ENCODE data around the gene NGEF. TPM values are rescaled to one million over a fixed set of nuclear protein-coding genes. Genes with fewer than 3 reads are reported as not detected.
A peak's percentile ranks its signal among the peaks of the same experiment; 100 is the strongest.

Gene NGEF
- total RNA-seq, 1 donor from 2014 or later, result 4.3 TPM

GRCh38 chr2:233000886-233001750 lies 11.9 kb downstream of the NGEF start:
- no peak overlapping the region for H3K4me2 ChIP-seq
- no peak overlapping the region for H3K4me3 ChIP-seq
- TF ChIP-seq EZH2phosphoT487 (IDR thresholded peaks at IDR 0.05) (no peak), EZH2 (IDR thresholded peaks at IDR 0.05) (no peak), CTCF (IDR thresholded peaks at IDR 0.05) (no peak)
- no peak overlapping the region for H3K27ac ChIP-seq
- peaks cover 12% of the 10 kb centered on the region for H3K27me3 Mint-ChIP-seq (ENCODE audit: insufficient read depth, low read depth)
- no peaks in the 10 kb centered on the region for H3F3A ChIP-seq (ENCODE audit: low read depth)
- no peak overlapping the region for H2AFZ ChIP-seq (replicated peaks)
- no peaks in the 10 kb centered on the region for H3K36me3 Mint-ChIP-seq
- DNase-seq (ENCODE audit: low spot score), result no peak
- H3K27me3 ChIP-seq, result no peaks in the 10 kb centered on the region
- no peaks in the 10 kb centered on the region for H3K9me3 ChIP-seq (ENCODE audit: low read depth)
- no peaks in the 10 kb centered on the region for H4K20me1 ChIP-seq (ENCODE audit: low read depth)
- H3K36me3 ChIP-seq, result no peaks in the 10 kb centered on the region
- H3K4me1 ChIP-seq, result no peaks in the 10 kb centered on the region
- H3K4me3 Mint-ChIP-seq, result no peak overlapping the region
- H3K9ac ChIP-seq, result no peak overlapping the region
- no peaks in the 10 kb centered on the region for H3K9me3 Mint-ChIP-seq
- no peak overlapping the region for H3K27ac Mint-ChIP-seq
- no peaks in the 10 kb centered on the region for H3K79me2 ChIP-seq (ENCODE audit: low read depth)
- peaks cover 10% of the 10 kb centered on the region for H3K4me1 Mint-ChIP-seq

- peak; percentile 46 for DNase-seq (ENCODE audit: low spot score)
- H3K36me3 Mint-ChIP-seq, result no peaks in the 10 kb centered on the region
- Histone ChIP-seq H3F3A (ENCODE audit: low read depth) (no peaks in the 10 kb centered on the region), H3K27me3 (no peaks in the 10 kb centered on the region), H2AFZ (replicated peaks) (no peak overlapping the region), H3K9ac (no peak overlapping the region), H3K9me3 (ENCODE audit: low read depth) (no peaks in the 10 kb centered on the region), H3K79me2 (ENCODE audit: low read depth) (no peaks in the 10 kb centered on the region), H3K4me2 (no peak overlapping the region), H3K4me1 (no peaks in the 10 kb centered on the region), H3K4me3 (no peak overlapping the region), H3K27ac (no peak overlapping the region), H4K20me1 (ENCODE audit: low read depth) (no peaks in the 10 kb centered on the region), H3K36me3 (no peaks in the 10 kb centered on the region)
- H3K27me3 Mint-ChIP-seq (ENCODE audit: insufficient read depth, low read depth), result peaks cover 9% of the 10 kb centered on the region
- TF ChIP-seq CTCF (IDR thresholded peaks at IDR 0.05) (peak; percentile 38), EZH2phosphoT487 (IDR thresholded peaks at IDR 0.05) (no peak)
- H3K4me3 Mint-ChIP-seq, result no peak overlapping the region
- H3K4me1 Mint-ChIP-seq, result peaks cover 10% of the 10 kb centered on the region
- H3K9me3 Mint-ChIP-seq, result no peaks in the 10 kb centered on the region
- H3K27ac Mint-ChIP-seq, result no peak overlapping the region
Measured at GRCh38 chr2:232999354-232999753, 13.7 kb downstream of the NGEF start.

GRCh38 chr2:232998666-232998985 lies 14.4 kb downstream of the NGEF start:
- no peak for DNase-seq (ENCODE audit: low spot score)
- H3K27me3 ChIP-seq, result no peaks in the 10 kb centered on the region
- peaks cover 7% of the 10 kb centered on the region for H3K27me3 Mint-ChIP-seq (ENCODE audit: insufficient read depth, low read depth)
- no peaks in the 10 kb centered on the region for H3K4me1 ChIP-seq
- no peak overlapping the region for H3K27ac Mint-ChIP-seq
- H3K9ac ChIP-seq, result no peak overlapping the region
- no peaks in the 10 kb centered on the region for H3K9me3 Mint-ChIP-seq
- H3K36me3 ChIP-seq, result no peaks in the 10 kb centered on the region
- H3K4me2 ChIP-seq, result no peak overlapping the region
- H3K4me3 ChIP-seq, result no peak overlapping the region
- no peaks in the 10 kb centered on the region for H3F3A ChIP-seq (ENCODE audit: low read depth)
- no peak overlapping the region for H3K4me3 Mint-ChIP-seq
- H3K27ac ChIP-seq, result no peak overlapping the region
- no peaks in the 10 kb centered on the region for H3K9me3 ChIP-seq (ENCODE audit: low read depth)
- H3K79me2 ChIP-seq (ENCODE audit: low read depth), result no peaks in the 10 kb centered on the region
- TF ChIP-seq CTCF (IDR thresholded peaks at IDR 0.05), result no peak
- TF ChIP-seq EZH2 (IDR thresholded peaks at IDR 0.05), result no peak
- TF ChIP-seq EZH2phosphoT487 (IDR thresholded peaks at IDR 0.05), result no peak
- peaks cover 10% of the 10 kb centered on the region for H3K4me1 Mint-ChIP-seq
- H4K20me1 ChIP-seq (ENCODE audit: low read depth), result no peaks in the 10 kb centered on the region
- no peak overlapping the region for H2AFZ ChIP-seq (replicated peaks)
- H3K36me3 Mint-ChIP-seq, result no peaks in the 10 kb centered on the region

All from neural progenitor cell (in vitro differentiated cells).